ENCODE results near the gene BHMT2. TPM values are rescaled to one million over a fixed set of nuclear protein-coding genes. Genes with fewer than 3 reads are reported as not detected.
A peak's percentile ranks its signal among the peaks of the same experiment; 100 is the strongest.

Gene BHMT2
- total RNA-seq, 4 donors from 2014 or later, result 1.5 to 13.9 (median 5.1) TPM

- no peak for DNase-seq
- Histone ChIP-seq H3K4me3 (peak overlapping the region in 3 of 4 donors; percentile 25 to 56 (median 25)), H3K9me3 (no peaks in the 10 kb centered on the region), H3K36me3 (no peaks in the 10 kb centered on the region), H3K4me1 (peaks cover 0 to 15% (median 7%) of the 10 kb centered on the region in 3 donors), H3K27ac (peak overlapping the region; percentile 10 to 78 (median 73)), H3K27me3 (no peaks in the 10 kb centered on the region)
- WGBS, 2 donors, result 6% methylated on average over 11 of the region's 11 CpGs
- peak; percentile 65 to 81 (median 74) for TF ChIP-seq CTCF (IDR thresholded peaks at IDR 0.05)
- TF ChIP-seq POLR2A (IDR thresholded peaks at IDR 0.05), result no peak
- intact Hi-C loops (cut with DNase I), result loop anchor here (5.0 to 10.0 kb wide), 2 partner anchors 112 to 331 kb away; no protein-coding TSS in a partner anchor
Measured at GRCh38 chr5:79133657-79134451, 64.3 kb downstream of the BHMT2 start.

GRCh38 chr5:79135790-79136553 lies 66.4 kb downstream of the BHMT2 start:
- Histone ChIP-seq H3K36me3 (no peaks in the 10 kb centered on the region), H3K27ac (no peak overlapping the region), H3K4me3 (no peak overlapping the region), H3K4me1 (peaks cover 0 to 15% (median 7%) of the 10 kb centered on the region in 3 donors), H3K9me3 (no peaks in the 10 kb centered on the region), H3K27me3 (no peaks in the 10 kb centered on the region)
- 69 to 77% methylated on average over 2 to 4 of the region's 5 CpGs for WGBS, 2 donors
- no peak for DNase-seq
- TF ChIP-seq CTCF (IDR thresholded peaks at IDR 0.05), result no peak
- TF ChIP-seq POLR2A (IDR thresholded peaks at IDR 0.05), result no peak
- intact Hi-C loops (cut with DNase I), result loop anchor here (10.0 kb wide), 1 partner anchor 329 kb away; no protein-coding TSS in a partner anchor

- no peaks in the 10 kb centered on the region for H3K9me3 ChIP-seq
- no peak for TF ChIP-seq CTCF (IDR thresholded peaks at IDR 0.05)
- TF ChIP-seq POLR2A (IDR thresholded peaks at IDR 0.05), result no peak
- no peak overlapping the region for H3K27ac ChIP-seq
- WGBS, 2 donors, result 58 to 88% methylated on average over 2 of the region's 2 CpGs
- H3K4me3 ChIP-seq, result no peak overlapping the region
- peaks cover 0 to 15% (median 7%) of the 10 kb centered on the region in 3 donors for H3K4me1 ChIP-seq
- H3K36me3 ChIP-seq, result no peaks in the 10 kb centered on the region
- no peak for DNase-seq
- no peaks in the 10 kb centered on the region for H3K27me3 ChIP-seq
- intact Hi-C loops (cut with DNase I), result loop anchor here (10.0 kb wide), 1 partner anchor 328 kb away; no protein-coding TSS in a partner anchor
Measured at GRCh38 chr5:79136618-79137017, 67.1 kb downstream of the BHMT2 start.

Other genes with a start within 250 kb of the BHMT2 start
- gene ARSB, start 84.5 kb upstream of the BHMT2 start, total RNA-seq, result 1 to 10 TPM; 1.2 to 8.8 (median 7.1) TPM
- 1 to 10 TPM in 2 of 4 donors, under 1 TPM in 1, not detected in 1; 0.64 to 3.1 (median 1.7) TPM for gene DMGDH, start 93 bp upstream of the BHMT2 start, total RNA-seq
- 1 to 10 TPM in 1 of 4 donors, under 1 TPM in 1, not detected in 2; 0.95 to 1.2 TPM for gene BHMT, start 42.0 kb downstream of the BHMT2 start, total RNA-seq
- 10 to 100 TPM in 1 of 4 donors, 1 to 10 TPM in 3; 5.8 to 15.8 (median 8.9) TPM for gene JMY, start 166.4 kb downstream of the BHMT2 start, total RNA-seq

Measured in esophagus squamous epithelium (tissue), 5 donors.